Fibroblast of skin of back (primary cell): Measurements from ENCODE around the gene ADAM11.

Source experiments
- DNase-seq: peaks from one replicate; pipeline ENCODE4 v3.0.0-alpha.2; 2013

Gene ADAM11

DNA sequence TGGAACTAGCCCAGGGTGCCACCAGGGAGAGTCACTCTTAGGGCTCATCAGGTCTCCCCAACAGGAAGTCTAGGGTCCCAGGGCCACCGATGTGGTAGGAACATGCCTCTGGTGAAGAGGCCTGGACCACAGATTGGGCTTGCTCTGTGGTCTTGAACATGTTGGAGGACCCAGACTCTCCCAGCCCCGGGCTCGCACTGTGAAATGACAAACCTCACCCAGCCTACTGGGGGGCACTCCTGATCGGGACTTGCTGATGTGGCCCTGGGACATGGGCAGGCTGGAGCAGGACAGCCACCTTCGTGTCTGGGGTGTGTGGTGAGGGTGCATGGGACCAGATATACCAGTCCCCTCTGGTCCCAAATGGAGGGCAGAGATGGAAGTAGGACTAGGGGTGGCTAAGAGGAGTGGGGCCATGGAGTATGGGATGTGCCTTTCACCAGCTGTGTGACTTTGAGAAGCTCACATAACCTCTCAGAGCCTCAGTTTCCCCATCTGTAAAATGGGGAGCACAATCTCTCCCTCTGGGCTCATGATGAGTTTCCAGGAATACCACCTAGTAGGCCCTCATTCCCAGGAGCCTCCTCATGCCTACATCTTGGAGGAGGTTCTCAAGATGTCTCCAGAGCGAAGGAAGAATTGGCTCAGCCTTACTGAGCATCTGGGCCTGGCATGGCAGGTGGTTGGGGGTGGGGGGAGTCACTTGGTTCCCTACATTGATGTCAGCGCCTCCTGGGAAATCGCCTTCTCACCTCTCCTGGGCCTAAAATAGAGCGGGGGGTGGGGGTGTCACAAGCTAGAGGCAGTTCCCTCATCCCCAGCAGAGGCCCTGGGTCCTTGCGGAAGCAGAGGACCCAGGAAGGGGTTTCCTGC, 1.5 kb upstream of the ADAM11 start:
- DNase-seq = no peak

- DNase-seq = no peak
Observed at GRCh38 chr17:44757918-44758413, 822 bp upstream of the ADAM11 start.

- no peak for DNase-seq
Observed at GRCh38 chr17:44759086-44759915, 513 bp downstream of the ADAM11 start.

DNA sequence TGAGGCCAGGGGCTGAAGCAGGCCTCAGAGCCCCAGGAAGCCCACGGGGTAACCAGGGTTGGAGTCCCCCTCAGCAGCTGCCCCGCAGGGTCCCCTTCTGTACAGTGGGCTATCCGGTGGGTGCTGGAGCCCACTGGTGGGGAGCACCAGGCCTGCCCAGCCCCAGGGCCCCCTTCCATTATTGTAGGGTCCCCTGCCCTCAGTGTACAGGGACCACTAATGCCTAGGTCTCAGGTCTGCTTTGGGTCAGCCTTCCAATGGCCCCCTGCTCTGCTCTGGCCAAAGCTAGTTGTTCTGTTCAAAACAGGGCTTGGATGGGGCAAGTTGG, 1.1 kb downstream of the ADAM11 start:
- no peak for DNase-seq

GRCh38 chr17:44760474-44761308, 1.9 kb downstream of the ADAM11 start:
- no peak for DNase-seq

- no peak for DNase-seq
Observed at GRCh38 chr17:44761932-44762810, 3.4 kb downstream of the ADAM11 start.

DNA sequence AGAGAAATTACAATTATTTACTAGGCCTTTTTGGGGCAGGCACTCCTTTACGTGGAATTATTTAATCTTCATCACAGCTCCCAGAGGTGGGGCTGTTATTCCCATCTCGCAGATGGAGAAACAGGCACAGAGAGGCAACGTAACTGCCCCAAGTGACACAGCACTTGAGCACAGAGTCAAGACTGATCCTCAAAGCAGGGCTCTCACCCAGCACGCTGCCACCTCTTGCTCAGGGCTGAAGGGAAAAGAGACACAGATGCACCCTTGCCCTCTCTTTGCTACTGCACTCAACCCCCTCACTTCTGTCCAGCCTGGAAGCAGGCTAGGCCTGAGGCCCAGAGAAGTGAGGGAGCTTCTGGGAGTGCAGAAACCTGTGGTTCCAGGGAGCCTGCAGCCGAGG, 4.4 kb downstream of the ADAM11 start:
- DNase-seq = no peak

DNA sequence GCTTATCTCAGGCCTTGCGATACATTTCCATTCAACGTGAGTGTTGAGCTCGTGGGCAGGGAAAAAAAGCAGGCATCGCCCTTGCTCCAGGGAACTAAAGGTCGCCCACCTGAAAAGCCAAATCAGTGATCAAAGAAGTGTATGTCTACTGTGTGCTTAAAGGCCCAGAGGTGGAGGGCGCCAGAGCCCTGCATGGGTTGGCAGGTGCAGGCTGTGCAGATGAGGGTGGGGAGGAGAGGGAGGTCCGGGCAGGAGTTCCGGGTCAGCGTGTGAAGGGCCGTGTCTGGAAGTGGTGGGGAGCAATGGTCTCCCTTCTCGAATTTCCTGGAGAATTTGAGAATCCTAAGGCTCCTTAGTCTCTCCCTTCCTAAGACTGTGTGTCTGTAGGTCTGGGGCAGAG, 7.2 kb downstream of the ADAM11 start:
- DNase-seq = no peak

GRCh38 chr17:44766409-44767038, 7.7 kb downstream of the ADAM11 start:
- no peak for DNase-seq

DNA sequence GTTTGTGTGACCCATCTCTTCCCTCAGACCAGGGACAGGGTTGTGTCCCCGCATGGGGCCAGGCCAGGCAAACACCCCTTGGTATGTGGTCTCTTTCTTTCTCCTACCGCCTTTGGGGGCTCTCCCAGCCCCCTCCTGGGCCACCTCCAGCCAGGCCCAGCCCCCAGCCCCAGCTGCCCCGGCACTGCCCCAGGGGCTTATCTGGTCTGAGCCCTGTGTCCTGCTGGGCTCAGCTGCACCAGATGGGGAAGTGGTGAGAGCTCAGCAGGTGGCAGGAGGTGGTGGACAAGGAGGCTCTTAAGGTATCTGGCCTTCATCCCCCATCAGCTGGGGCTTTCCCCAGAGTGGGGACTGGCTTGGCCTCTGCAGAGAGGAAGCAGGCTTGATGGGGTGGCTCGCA, 8.7 kb downstream of the ADAM11 start:
- no peak for DNase-seq

GRCh38 chr17:44768505-44769142, 9.8 kb downstream of the ADAM11 start:
- no peak for DNase-seq

GRCh38 chr17:44769230-44769629, 10.4 kb downstream of the ADAM11 start:
- no peak for DNase-seq

DNA sequence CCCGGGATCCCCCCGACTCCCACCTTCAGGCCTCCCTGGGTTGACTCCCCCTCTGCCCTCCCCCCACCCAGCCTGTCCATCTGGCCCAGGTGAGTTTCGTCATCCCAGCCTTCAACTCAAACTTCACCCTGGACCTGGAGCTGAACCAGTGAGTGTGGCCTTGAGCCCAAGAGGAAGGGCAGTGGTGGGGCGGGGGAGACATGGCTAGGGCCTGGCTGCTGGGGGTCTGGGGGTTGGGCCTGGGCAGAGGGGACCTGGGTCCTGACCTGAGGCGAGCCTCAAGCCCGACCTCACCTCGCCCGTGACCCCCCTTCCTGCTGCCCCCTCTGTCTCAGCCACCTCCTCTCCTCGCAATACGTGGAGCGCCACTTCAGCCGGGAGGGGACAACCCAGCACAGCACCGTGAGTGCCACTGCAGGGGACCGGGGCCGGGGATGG, 10.9 kb downstream of the ADAM11 start:
- no peak for DNase-seq

GRCh38 chr17:44770166-44770925, 11.6 kb downstream of the ADAM11 start:
- DNase-seq = no peak

DNA sequence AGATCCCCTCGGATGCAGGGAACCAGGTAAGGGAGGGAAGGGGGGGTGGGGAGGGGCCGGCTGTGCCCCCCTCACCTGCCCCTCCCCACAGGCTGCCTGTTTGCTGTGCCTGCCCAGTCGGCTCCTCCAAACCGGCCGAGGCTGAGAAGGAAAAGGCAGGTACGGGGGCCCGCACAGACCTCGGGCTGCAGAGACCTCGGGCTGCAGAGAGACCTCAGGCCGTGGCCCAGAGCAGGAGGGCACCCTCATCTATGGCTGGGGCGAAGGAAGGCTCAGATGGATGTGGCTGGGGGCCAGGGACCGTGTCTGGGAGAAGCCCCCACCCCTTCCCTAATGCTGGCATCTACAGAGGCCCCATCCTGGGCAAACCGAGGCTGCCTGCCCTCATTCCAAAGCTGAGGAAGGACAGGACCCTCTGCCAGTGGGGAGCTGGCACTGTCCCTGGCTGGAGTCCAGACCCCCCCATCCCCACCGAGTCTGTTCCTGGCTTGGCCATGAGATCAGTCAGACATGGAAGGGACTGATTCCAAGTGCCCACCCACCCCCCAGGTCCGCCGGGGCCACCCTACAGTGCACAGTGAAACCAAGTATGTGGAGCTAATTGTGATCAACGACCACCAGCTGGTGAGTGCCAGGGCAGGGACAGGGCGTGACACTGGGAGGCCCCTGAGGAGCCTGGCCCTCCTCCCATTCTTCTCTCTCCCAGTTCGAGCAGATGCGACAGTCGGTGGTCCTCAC, 13.7 kb downstream of the ADAM11 start:
- DNase-seq = no peak

DNA sequence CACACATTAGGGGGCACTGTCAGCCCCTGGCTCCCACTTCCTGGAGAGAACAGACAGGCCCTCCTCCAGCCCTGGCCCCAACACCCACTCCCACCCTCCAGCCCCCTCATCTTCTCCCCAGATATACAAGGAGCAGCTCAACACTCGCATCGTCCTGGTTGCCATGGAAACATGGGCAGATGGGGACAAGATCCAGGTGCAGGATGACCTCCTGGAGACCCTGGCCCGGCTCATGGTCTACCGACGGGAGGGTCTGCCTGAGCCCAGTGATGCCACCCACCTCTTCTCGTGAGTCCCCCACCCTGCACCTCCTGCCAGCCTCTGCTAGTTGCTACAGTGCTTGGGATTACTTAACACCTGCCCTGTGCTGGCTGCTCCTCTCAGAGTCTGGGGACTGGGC, 14.4 kb downstream of the ADAM11 start:
- no peak for DNase-seq

DNA sequence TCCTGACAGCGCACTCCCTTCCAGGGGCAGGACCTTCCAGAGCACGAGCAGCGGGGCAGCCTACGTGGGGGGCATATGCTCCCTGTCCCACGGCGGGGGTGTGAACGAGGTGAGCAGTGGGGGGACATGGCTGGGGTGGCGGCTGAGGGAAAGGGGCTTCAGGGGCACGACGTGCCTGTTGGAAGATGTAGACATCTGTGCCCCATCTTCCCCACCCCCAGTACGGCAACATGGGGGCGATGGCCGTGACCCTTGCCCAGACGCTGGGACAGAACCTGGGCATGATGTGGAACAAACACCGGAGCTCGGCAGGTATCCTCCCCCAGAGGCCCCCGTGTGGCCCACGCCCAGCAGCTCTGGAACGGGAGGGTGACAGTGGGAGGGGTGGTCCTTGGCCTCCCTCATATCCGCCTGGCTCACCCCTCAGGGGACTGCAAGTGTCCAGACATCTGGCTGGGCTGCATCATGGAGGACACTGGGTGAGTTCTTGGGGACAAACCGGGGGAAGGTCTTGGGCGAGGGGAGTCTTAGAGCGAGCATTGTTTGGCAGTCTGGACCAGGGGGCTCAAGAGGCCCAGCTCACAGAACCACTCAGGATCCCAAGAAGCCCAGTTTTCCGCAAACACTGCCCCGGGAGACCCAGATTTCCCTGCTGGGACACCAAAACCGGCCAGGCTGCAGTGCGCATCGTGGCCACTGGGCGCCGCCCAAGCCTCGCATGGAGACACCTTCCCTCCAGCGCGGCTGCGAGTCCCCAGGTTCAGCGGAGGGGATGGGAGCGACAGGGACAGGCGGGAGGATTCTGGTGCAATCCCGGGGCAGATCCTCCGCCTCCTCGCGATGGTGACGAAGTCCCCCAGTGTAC, 15.7 kb downstream of the ADAM11 start:
- peak; percentile 77 for DNase-seq
